ENCODE results near the gene EARS2.

The EARS2 gene

DNA sequence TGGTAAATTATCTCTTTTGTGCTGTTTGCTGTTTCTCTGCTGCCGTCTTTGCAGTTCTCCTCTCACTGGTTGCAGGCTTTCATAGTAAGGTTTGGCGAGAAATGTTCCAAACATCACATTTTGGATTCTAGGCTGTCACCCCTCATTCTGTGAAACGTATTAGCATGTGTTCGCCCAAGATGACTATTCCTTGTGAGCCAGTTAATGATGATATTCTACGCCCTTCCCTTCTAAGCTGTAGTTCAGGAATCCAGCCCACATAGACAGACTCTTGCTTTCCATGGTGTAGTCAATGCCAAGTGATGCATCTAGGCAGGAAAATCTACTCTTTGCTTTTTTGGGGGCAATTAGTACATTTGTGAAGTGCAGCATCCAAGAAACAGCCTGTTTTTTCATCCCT is 14.7 kb upstream of the EARS2 start:
- H3K36me3 ChIP-seq, result peaks cover 62% of the 10 kb centered on the region
- H3K27me3 ChIP-seq (ENCODE audit: insufficient read depth, low read depth, severe bottlenecking), result no peaks in the 10 kb centered on the region
- no peak for DNase-seq
- TF ChIP-seq, protein P1, sequence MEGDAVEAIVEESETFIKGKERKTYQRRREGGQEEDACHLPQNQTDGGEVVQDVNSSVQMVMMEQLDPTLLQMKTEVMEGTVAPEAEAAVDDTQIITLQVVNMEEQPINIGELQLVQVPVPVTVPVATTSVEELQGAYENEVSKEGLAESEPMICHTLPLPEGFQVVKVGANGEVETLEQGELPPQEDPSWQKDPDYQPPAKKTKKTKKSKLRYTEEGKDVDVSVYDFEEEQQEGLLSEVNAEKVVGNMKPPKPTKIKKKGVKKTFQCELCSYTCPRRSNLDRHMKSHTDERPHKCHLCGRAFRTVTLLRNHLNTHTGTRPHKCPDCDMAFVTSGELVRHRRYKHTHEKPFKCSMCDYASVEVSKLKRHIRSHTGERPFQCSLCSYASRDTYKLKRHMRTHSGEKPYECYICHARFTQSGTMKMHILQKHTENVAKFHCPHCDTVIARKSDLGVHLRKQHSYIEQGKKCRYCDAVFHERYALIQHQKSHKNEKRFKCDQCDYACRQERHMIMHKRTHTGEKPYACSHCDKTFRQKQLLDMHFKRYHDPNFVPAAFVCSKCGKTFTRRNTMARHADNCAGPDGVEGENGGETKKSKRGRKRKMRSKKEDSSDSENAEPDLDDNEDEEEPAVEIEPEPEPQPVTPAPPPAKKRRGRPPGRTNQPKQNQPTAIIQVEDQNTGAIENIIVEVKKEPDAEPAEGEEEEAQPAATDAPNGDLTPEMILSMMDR (IDR thresholded peaks at IDR 0.05; ENCODE audit: low read depth, low read length), result no peak
- H3K9me3 ChIP-seq (ENCODE audit: severe bottlenecking), result no peaks in the 10 kb centered on the region
- H3K4me3 ChIP-seq (ENCODE audit: low read depth, low read length), result no peak overlapping the region
- no peak overlapping the region for H3K27ac ChIP-seq

GRCh38 chr16:23570992-23571632 is 14.0 kb upstream of the EARS2 start:
- H3K36me3 ChIP-seq, result peaks cover 68% of the 10 kb centered on the region
- no peak overlapping the region for H3K4me3 ChIP-seq (ENCODE audit: low read depth, low read length)
- TF ChIP-seq, protein P1 (IDR thresholded peaks at IDR 0.05; ENCODE audit: low read depth, low read length), result no peak
- H3K27ac ChIP-seq, result no peak overlapping the region
- H3K9me3 ChIP-seq (ENCODE audit: severe bottlenecking), result no peaks in the 10 kb centered on the region
- DNase-seq, result no peak
- H3K27me3 ChIP-seq (ENCODE audit: insufficient read depth, low read depth, severe bottlenecking), result no peaks in the 10 kb centered on the region

DNA sequence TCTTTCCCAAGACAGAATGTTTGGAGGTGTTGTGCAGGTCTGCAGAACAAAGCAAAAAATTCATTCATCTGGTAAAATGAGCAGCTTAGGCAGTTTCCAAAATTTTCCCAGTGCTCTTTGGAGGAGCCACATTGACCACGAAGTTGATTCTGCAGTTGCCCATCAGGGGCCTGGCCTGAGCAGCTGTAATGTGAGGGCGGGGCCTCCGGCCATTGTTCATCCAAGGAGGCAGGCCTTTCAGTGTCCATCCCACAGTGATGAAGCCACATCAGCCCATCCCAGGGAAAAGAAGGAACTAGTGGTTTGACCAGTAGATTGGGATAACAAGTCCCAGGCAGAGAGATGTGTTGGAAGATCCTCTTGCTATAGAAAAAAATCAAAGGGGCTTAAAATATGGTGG is 10.5 kb upstream of the EARS2 start:
- Histone ChIP-seq H3K36me3 (peaks cover 81% of the 10 kb centered on the region), H3K9me3 (ENCODE audit: severe bottlenecking) (no peaks in the 10 kb centered on the region), H3K27me3 (ENCODE audit: insufficient read depth, low read depth, severe bottlenecking) (no peaks in the 10 kb centered on the region), H3K4me3 (ENCODE audit: low read depth, low read length) (no peak overlapping the region), H3K27ac (no peak overlapping the region)
- TF ChIP-seq, protein P1 (IDR thresholded peaks at IDR 0.05; ENCODE audit: low read depth, low read length), result no peak
- DNase-seq, result no peak

- H3K9me3 ChIP-seq (ENCODE audit: severe bottlenecking), result no peaks in the 10 kb centered on the region
- H3K36me3 ChIP-seq, result peaks cover 82% of the 10 kb centered on the region
- H3K27me3 ChIP-seq (ENCODE audit: insufficient read depth, low read depth, severe bottlenecking), result no peaks in the 10 kb centered on the region
- H3K27ac ChIP-seq, result no peak overlapping the region
- no peak for DNase-seq
- no peak overlapping the region for H3K4me3 ChIP-seq (ENCODE audit: low read depth, low read length)
- TF ChIP-seq, protein P1 (IDR thresholded peaks at IDR 0.05; ENCODE audit: low read depth, low read length), result no peak
Observed at GRCh38 chr16:23566724-23567123, 9.6 kb upstream of the EARS2 start.

GRCh38 chr16:23564575-23565363 is 7.6 kb upstream of the EARS2 start:
- no peaks in the 10 kb centered on the region for H3K9me3 ChIP-seq (ENCODE audit: severe bottlenecking)
- H3K36me3 ChIP-seq, result peaks cover 89% of the 10 kb centered on the region
- H3K27ac ChIP-seq, result no peak overlapping the region
- H3K27me3 ChIP-seq (ENCODE audit: insufficient read depth, low read depth, severe bottlenecking), result no peaks in the 10 kb centered on the region
- no peak overlapping the region for H3K4me3 ChIP-seq (ENCODE audit: low read depth, low read length)
- no peak for DNase-seq
- TF ChIP-seq, protein P1 (IDR thresholded peaks at IDR 0.05; ENCODE audit: low read depth, low read length), result no peak

Data from WERI-Rb-1 (cell line).